Measurements from ENCODE around the gene CALML6.

CALML6 gene

GRCh38 chr1:1960480-1961196 lies 45.6 kb downstream of the CALML6 start:
- FAIRE-seq (no peak), DNase-seq (ENCODE audit: insufficient read length, low spot score) (no peak)

- no peak for DNase-seq (ENCODE audit: insufficient read length, low spot score)
- no peak for FAIRE-seq
Observed at GRCh38 chr1:1962752-1963151, 47.7 kb downstream of the CALML6 start.

GRCh38 chr1:1963570-1963969 lies 48.5 kb downstream of the CALML6 start:
- DNase-seq (ENCODE audit: insufficient read length, low spot score) = no peak
- FAIRE-seq = no peak

GRCh38 chr1:1964811-1965210 lies 49.8 kb downstream of the CALML6 start:
- FAIRE-seq (no peak), DNase-seq (ENCODE audit: insufficient read length, low spot score) (no peak)

GRCh38 chr1:1965546-1965945 lies 50.5 kb downstream of the CALML6 start:
- FAIRE-seq (no peak), DNase-seq (ENCODE audit: insufficient read length, low spot score) (no peak)

- no peak for FAIRE-seq
- DNase-seq (ENCODE audit: insufficient read length, low spot score) = no peak
Observed at GRCh38 chr1:1966071-1966740, 51.1 kb downstream of the CALML6 start.

Data from GM19239 (cell line).